Smooth muscle cell (in vitro differentiated cells): ENCODE measurements around the gene GRM8. TPM values are rescaled to one million over a fixed set of nuclear protein-coding genes. Genes with fewer than 3 reads are reported as not detected.
A peak's percentile ranks its signal among the peaks of the same experiment; 100 is the strongest.

Experiments
- DNase-seq: peaks from one replicate; lab custom pipeline; 2025; ENCODE audit not compliant: unreplicated experiment; lab: John Stamatoyannopoulos, UW
- H2AFZ ChIP-seq: fragments of 200-600 bp; sonication (generic); 2 replicates; pipeline ENCODE4 v1.6.0; 2016; ENCODE audit warnings: antibody characterized with exemption, low read depth, mild to moderate bottlenecking
- H3F3A ChIP-seq: fragments of 200-600 bp; sonication (generic); 2 replicates; pipeline ENCODE4 v1.6.0; 2017; ENCODE audit warnings: antibody characterized with exemption, low read depth
- H3K27ac ChIP-seq: fragments of 200-600 bp; sonication (generic); 2 replicates; pipeline ENCODE4 v1.5.1; 2016; ENCODE audit warnings: low read depth, mild to moderate bottlenecking
- H3K27me3 ChIP-seq: fragments of 200-600 bp; sonication (generic); 2 replicates; pipeline ENCODE4 v1.6.1; 2016; ENCODE audit warnings: low read depth, mild to moderate bottlenecking
- H3K36me3 ChIP-seq: fragments of 200-600 bp; sonication (generic); 2 replicates; pipeline ENCODE4 v1.5.1; 2016; ENCODE audit warnings: low read depth
- H3K4me1 ChIP-seq: fragments of 200-600 bp; sonication (generic); 2 replicates; pipeline ENCODE4 v1.5.1; 2016; ENCODE audit warnings: low read depth
- H3K4me2 ChIP-seq: fragments of 200-600 bp; sonication (generic); 2 replicates; pipeline ENCODE4 v1.6.0; 2016; ENCODE audit warnings: mild to moderate bottlenecking
- H3K4me3 ChIP-seq: fragments of 200-600 bp; sonication (generic); 2 replicates; pipeline ENCODE4 v1.5.1; 2016; ENCODE audit warnings: mild to moderate bottlenecking
- H3K79me2 ChIP-seq: fragments of 200-600 bp; sonication (generic); 2 replicates; pipeline ENCODE4 v1.6.0; 2016; ENCODE audit warnings: low read depth, mild to moderate bottlenecking
- H3K9ac ChIP-seq: fragments of 200-600 bp; sonication (generic); 2 replicates; pipeline ENCODE4 v1.6.0; 2016; ENCODE audit warnings: low read depth
- H3K9me3 ChIP-seq: fragments of 200-600 bp; sonication (generic); replicated peaks from 2 replicates; pipeline ENCODE4 v1.5.1; 2016; ENCODE audit warnings: low read depth
- H4K20me1 ChIP-seq: fragments of 200-600 bp; sonication (generic); 2 replicates; pipeline ENCODE4 v1.6.0; 2016; ENCODE audit warnings: low read depth
- CTCF ChIP-seq: fragments of 200-600 bp; sonication (generic); IDR thresholded peaks from 2 replicates; pipeline ENCODE4 v1.5.1; 2017; ENCODE audit warnings: borderline replicate concordance, mild to moderate bottlenecking, antibody characterized with exemption; ENCODE audit not compliant: insufficient read depth, poor library complexity, severe bottlenecking
- WGBS: methylation state at CpG from one replicate; pipeline ENCODE4 v1.1.7; 2016; ENCODE audit warnings: low lambda C conversion rate; 5-methylcytosine and 5-hydroxymethylcytosine counted together
- polyA plus RNA-seq: library from polyadenylated mRNA; unstranded; fragments of >200 nt; fragmentation: Nextera tagmentation; extraction: Ambion mirVana; gene quantifications from 2 replicates; pipeline ENCODE4 v1.2.1, GENCODE V29; 2016
- total RNA-seq: library from RNA; depleted of rRNA; stranded (reverse); fragments of >200 nt; gene quantifications from 2 replicates; pipeline ENCODE4 v1.2.3, GENCODE V29; 2014

GRM8 gene
- total and polyA plus RNA-seq, 2 experiments from 2014 or later, result 9.8 to 20.5 TPM

GRCh38 chr7:127253281-127254162 lies 781 bp upstream of the GRM8 start:
- Histone ChIP-seq H3K27ac (no peak overlapping the region), H3F3A (no peaks in the 10 kb centered on the region), H3K9ac (peak overlapping the region; percentile 18), H3K27me3 (peaks cover 82% of the 10 kb centered on the region), H3K36me3 (no peaks in the 10 kb centered on the region), H3K4me2 (peak overlapping the region; percentile 88), H2AFZ (peak overlapping the region; percentile 86), H4K20me1 (no peaks in the 10 kb centered on the region), H3K9me3 (no peaks in the 10 kb centered on the region), H3K4me3 (peak overlapping the region; percentile 71), H3K4me1 (peaks cover 4% of the 10 kb centered on the region), H3K79me2 (no peaks in the 10 kb centered on the region)
- peak; percentile 85 for TF ChIP-seq CTCF
- DNase-seq, result peak; percentile 46
- WGBS, result 2% methylated on average over 78 of the region's 84 CpGs

- peak overlapping the region; percentile 86 for H2AFZ ChIP-seq
- H3K79me2 ChIP-seq, result no peaks in the 10 kb centered on the region
- H3K4me2 ChIP-seq, result peak overlapping the region; percentile 88
- no peaks in the 10 kb centered on the region for H4K20me1 ChIP-seq
- no peak overlapping the region for H3K9ac ChIP-seq
- H3F3A ChIP-seq, result no peaks in the 10 kb centered on the region
- H3K27me3 ChIP-seq, result peaks cover 86% of the 10 kb centered on the region
- peak overlapping the region; percentile 71 for H3K4me3 ChIP-seq
- no peaks in the 10 kb centered on the region for H3K36me3 ChIP-seq
- no peaks in the 10 kb centered on the region for H3K9me3 ChIP-seq
- 3% methylated on average over 11 of the region's 11 CpGs for WGBS
- DNase-seq, result no peak
- TF ChIP-seq CTCF, result peak; percentile 8
- peaks cover 4% of the 10 kb centered on the region for H3K4me1 ChIP-seq
- H3K27ac ChIP-seq, result no peak overlapping the region
These were observed 396 bp downstream of the GRM8 start for GRCh38 chr7:127252377-127252713.

- DNase-seq, result no peak
These were observed 1.0 kb downstream of the GRM8 start for GRCh38 chr7:127251465-127252376.

More at GRCh38 chr7:127251465-127252376, 1.0 kb downstream of the GRM8 start:
- Histone ChIP-seq H3K27me3 (peaks cover 85% of the 10 kb centered on the region), H4K20me1 (no peaks in the 10 kb centered on the region), H3K4me3 (peak overlapping the region; percentile 71), H3K4me1 (peaks cover 4% of the 10 kb centered on the region), H3K79me2 (no peaks in the 10 kb centered on the region), H3K4me2 (peak overlapping the region; percentile 88), H2AFZ (peak overlapping the region; percentile 86), H3K9ac (no peak overlapping the region), H3K36me3 (no peaks in the 10 kb centered on the region), H3K27ac (no peak overlapping the region), H3F3A (no peaks in the 10 kb centered on the region), H3K9me3 (no peaks in the 10 kb centered on the region)
- no peak for TF ChIP-seq CTCF
- 3% methylated on average over 78 of the region's 81 CpGs for WGBS
